HUES64 (cell line): ENCODE results near the gene GSN.
A peak's percentile ranks its signal among the peaks of the same experiment; 100 is the strongest.

Experiments used
- H3K27ac ChIP-seq: 2 replicates; pipeline ENCODE4 v1.7.0; 2013; ENCODE audit warnings: low read depth, low read length, inconsistent platforms
- H3K27me3 ChIP-seq: 2 replicates; pipeline ENCODE4 v1.6.1; 2013; ENCODE audit warnings: mild to moderate bottlenecking, low read length; ENCODE audit not compliant: insufficient read depth
- H3K36me3 ChIP-seq: 2 replicates; pipeline ENCODE4 v1.6.1; 2013; ENCODE audit warnings: mild to moderate bottlenecking, low read length; ENCODE audit not compliant: insufficient read depth
- H3K4me1 ChIP-seq: 2 replicates; pipeline ENCODE4 v1.6.1; 2013; ENCODE audit warnings: mild to moderate bottlenecking, low read length, moderate library complexity; ENCODE audit not compliant: insufficient read depth
- H3K4me3 ChIP-seq: 2 replicates; pipeline ENCODE4 v1.5.1; 2013; ENCODE audit warnings: mild to moderate bottlenecking, low read length, moderate library complexity
- H3K9ac ChIP-seq: 2 replicates; pipeline ENCODE4 v1.6.1; 2013; ENCODE audit warnings: mild to moderate bottlenecking, low read depth, low read length
- H3K9me3 ChIP-seq: 2 replicates; pipeline ENCODE4 v1.6.1; 2013; ENCODE audit warnings: low read depth, low read length; ENCODE audit not compliant: insufficient read depth
- WGBS: fragments of 150-250, 120-280 bp; methylation state at CpG from one replicate; pipeline ENCODE4 v1.1.7; 2013; ENCODE audit warnings: missing lambda C conversion rate; 5-methylcytosine and 5-hydroxymethylcytosine counted together

GSN gene

DNA sequence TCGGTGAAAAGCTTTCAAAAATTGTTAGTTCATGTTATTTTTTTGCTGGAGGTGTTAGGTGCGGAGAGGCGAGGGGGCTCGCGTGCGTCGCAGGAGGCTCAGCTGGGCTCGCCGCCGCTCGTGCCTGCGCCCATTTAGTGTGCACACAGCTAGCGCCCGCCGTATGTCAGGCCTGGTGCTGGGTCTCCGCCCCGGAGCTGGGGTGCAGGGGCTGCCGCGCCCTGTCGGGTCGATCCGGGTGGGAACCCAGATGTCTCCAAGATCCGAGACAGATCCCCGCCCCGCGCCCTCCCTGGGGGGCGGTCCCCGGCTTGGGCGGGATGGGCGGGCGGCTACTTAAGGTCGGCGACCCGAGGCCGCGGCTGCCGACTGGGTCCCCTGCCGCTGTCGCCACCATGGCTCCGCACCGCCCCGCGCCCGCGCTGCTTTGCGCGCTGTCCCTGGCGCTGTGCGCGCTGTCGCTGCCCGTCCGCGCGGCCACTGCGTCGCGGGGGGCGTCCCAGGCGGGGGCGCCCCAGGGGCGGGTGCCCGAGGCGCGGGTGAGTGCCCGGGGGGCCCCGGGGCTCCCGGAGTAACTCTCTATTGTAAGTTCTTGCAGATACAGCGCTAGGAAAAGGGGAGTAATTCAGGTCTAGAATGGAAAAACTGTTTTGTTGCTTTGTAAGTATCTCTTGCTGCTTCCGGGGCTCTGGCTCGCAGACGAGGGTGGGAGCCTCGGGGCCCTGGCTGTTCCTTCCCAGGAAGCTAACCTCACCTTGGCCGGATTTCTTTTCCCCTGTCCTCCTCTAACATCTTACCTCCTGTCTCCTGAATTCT is 31.7 kb downstream of the GSN start:
- WGBS, result 2% methylated on average over 74 of the region's 74 CpGs
- H3K9ac ChIP-seq, result no peak overlapping the region
- H3K4me3 ChIP-seq, result peak overlapping the region; percentile 55
- H3K9me3 ChIP-seq, result no peaks in the 10 kb centered on the region
- H3K36me3 ChIP-seq, result peaks cover 4% of the 10 kb centered on the region; the same call in 1 of the 2 replicates
- peaks cover 45% of the 10 kb centered on the region for H3K27me3 ChIP-seq
- peaks cover 13% of the 10 kb centered on the region for H3K4me1 ChIP-seq
- H3K27ac ChIP-seq, result no peak overlapping the region

DNA sequence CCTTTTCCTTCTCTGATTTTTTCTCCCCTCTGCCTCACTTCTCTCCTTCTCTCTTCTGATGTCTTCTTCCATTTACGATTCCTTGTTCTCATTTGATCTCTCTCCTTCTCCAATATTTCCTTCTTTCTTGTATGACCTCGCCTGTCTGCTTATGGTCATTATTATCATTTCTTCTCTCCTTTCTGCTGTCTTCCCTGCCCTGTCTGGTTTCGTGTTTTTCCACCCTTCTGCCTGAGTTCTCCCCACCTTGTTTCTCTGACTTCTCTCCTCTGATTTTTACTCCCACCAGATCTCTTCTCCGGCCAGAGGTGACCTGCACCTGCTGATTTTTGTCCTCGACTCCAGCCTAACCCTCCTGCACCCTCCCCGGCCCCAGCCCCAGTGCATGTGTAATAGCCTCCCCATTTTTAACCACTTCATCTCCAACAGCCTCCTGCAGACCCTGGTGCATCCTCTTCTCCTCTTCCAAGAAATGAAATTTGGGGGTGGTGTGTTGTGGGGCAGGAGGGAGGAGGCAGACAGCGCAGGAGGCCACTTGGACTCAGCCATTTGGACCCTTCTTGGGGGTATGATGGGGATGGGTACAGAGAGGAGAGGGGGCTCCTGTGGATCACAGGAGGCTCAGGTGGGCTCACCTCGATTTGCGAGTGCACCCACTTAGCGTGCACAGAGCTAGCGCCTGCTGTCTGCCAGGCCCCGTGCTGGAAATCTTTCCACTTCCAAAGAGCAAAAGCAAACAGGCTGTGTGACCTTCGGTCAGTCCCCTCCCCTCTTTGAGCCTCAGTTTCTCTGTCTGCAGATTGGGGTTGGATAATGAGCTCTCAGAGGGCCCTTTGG is 32.5 kb downstream of the GSN start:
- WGBS, result 75% methylated on average over 13 of the region's 13 CpGs
- H3K27ac ChIP-seq, result no peak overlapping the region
- peak overlapping the region; percentile 55 for H3K4me3 ChIP-seq
- peaks cover 13% of the 10 kb centered on the region for H3K4me1 ChIP-seq
- H3K36me3 ChIP-seq, result peaks cover 4% of the 10 kb centered on the region; the same call in 1 of the 2 replicates
- no peak overlapping the region for H3K9ac ChIP-seq
- no peaks in the 10 kb centered on the region for H3K9me3 ChIP-seq
- H3K27me3 ChIP-seq, result peaks cover 42% of the 10 kb centered on the region

DNA sequence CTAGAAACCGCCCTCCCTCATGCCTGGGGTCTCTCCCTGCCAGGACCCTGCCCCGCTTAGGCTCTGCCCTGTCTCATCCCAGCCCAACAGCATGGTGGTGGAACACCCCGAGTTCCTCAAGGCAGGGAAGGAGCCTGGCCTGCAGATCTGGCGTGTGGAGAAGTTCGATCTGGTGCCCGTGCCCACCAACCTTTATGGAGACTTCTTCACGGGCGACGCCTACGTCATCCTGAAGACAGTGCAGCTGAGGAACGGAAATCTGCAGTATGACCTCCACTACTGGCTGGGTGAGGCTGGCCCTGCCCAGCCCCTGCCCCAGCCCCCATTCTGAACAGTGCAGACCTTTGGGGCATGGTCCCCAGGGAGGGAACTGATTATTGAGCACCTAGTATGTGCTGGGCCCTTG is 33.9 kb downstream of the GSN start:
- Histone ChIP-seq H3K4me1 (peaks cover 19% of the 10 kb centered on the region), H3K27me3 (peaks cover 42% of the 10 kb centered on the region), H3K9me3 (no peaks in the 10 kb centered on the region), H3K4me3 (no peak overlapping the region), H3K27ac (no peak overlapping the region), H3K9ac (no peak overlapping the region), H3K36me3 (peaks cover 4% of the 10 kb centered on the region; the same call in 1 of the 2 replicates)
- 95% methylated on average over 11 of the region's 11 CpGs for whole genome bisulfite sequencing

DNA sequence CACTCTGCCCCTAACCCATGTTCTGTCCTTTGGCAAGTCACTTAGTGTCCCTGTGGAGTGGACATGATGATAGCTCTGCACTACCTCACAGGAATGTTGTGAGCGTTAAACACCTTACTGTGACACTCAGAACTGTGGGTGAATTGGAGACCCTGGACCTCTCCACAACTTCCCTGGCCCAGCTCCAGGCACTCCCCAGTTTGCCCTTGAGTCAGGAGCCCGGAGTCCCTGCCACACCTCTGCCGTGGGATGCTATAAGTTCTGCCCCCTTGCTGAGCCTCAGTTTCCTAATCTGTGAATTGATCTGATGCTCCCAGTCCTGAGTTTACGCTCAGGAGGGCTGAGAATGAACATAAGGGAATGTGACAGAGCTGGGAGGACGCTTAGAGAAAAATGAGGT is 34.4 kb downstream of the GSN start:
- peaks cover 19% of the 10 kb centered on the region for H3K4me1 ChIP-seq
- H3K27ac ChIP-seq, result no peak overlapping the region
- WGBS, result 94% methylated on average over 5 of the region's 5 CpGs
- no peak overlapping the region for H3K4me3 ChIP-seq
- no peak overlapping the region for H3K9ac ChIP-seq
- no peaks in the 10 kb centered on the region for H3K9me3 ChIP-seq
- peaks cover 4% of the 10 kb centered on the region; the same call in 1 of the 2 replicates for H3K36me3 ChIP-seq
- peaks cover 42% of the 10 kb centered on the region for H3K27me3 ChIP-seq

DNA sequence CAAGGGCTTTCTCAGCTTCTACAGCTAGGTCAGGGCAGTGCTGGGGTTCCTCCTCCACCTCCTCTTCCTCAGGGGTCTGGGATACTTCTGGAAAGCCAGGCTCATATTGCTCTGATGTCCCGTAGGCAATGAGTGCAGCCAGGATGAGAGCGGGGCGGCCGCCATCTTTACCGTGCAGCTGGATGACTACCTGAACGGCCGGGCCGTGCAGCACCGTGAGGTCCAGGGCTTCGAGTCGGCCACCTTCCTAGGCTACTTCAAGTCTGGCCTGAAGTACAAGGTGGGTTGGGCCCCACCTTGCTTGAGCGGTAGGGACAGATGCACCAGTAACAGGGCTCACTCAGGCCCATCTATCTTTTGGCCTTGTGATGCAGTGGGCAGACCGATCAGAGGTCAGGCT is 34.8 kb downstream of the GSN start:
- no peak overlapping the region for H3K4me3 ChIP-seq
- 96% methylated on average over 13 of the region's 13 CpGs for WGBS
- peaks cover 19% of the 10 kb centered on the region for H3K4me1 ChIP-seq
- no peak overlapping the region for H3K9ac ChIP-seq
- peaks cover 39% of the 10 kb centered on the region for H3K27me3 ChIP-seq
- H3K27ac ChIP-seq, result no peak overlapping the region
- no peaks in the 10 kb centered on the region for H3K9me3 ChIP-seq
- peaks cover 4% of the 10 kb centered on the region; the same call in 1 of the 2 replicates for H3K36me3 ChIP-seq

DNA sequence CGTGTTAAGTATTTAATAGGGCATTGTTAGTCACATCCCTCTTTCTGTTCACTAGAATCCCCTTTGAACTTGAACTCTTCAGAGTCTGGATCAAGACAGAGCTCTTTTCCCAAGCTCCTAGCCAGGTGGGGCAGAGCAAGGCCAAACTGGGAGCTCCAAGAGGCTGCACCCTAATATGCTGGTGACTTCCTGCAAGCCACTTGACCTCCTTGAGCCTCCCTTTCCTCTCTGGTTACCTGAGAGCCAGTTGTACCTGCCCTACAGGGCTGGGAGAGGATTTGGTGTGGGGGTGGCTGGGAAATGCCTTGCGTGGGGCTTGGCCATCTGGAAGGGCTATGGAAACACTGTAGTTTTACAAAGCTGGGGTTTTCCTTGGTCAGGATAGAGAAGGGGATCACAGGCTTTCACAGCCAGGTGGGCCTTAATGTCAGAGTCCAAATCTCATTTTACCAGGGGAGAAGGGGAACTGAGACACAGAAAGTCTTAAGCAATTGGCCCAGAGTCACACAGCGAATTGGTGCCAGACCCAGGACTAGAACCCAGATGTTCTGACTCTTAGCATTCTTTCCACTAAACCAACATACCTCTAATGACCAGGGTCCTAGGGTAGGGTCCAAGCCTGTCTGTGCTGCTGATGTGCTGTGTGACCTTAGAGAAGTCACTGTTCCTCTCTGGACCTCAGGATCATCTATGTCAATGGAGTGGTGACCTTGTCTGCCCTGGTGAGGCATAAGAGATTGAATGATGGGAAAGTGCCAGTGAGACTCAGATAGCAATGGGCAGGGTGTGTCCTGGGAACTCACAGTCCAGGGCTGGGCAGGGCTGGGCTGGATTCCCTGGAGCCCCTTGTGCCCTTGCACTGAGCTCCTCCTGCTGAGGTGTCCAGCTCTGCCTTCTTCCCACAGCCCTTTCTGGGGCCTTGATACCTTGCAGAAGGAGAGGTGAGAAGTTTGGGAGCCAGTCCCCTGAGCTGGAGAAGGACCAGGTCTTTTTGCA is 35.8 kb downstream of the GSN start:
- 85% methylated on average over 3 of the region's 3 CpGs for WGBS
- H3K4me3 ChIP-seq, result no peak overlapping the region
- peaks cover 4% of the 10 kb centered on the region; the same call in 1 of the 2 replicates for H3K36me3 ChIP-seq
- H3K27ac ChIP-seq, result no peak overlapping the region
- peaks cover 34% of the 10 kb centered on the region for H3K27me3 ChIP-seq
- no peak overlapping the region for H3K9ac ChIP-seq
- peaks cover 13% of the 10 kb centered on the region; the same call in 1 of the 2 replicates for H3K4me1 ChIP-seq
- no peaks in the 10 kb centered on the region for H3K9me3 ChIP-seq

DNA sequence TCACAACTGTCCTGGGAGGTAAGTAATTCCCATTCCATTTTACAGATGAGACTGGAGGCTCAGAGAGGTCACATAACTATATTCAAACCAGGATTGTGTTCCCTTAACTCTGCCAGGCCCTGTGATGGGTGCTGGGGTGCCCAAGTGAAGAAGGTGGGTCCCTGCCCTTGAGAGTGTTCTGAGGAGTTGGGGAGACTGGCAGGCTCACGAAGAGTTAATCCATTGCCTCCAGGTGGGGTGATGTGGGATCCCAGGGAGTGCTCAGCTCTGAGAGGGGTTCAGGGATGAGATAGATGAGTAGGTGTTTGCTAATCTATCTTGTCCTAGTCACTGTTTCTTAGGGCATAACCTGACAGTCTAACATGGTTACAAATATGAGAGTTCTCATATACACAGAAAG is 36.7 kb downstream of the GSN start:
- 87% methylated on average over 1 of the region's 1 CpG for WGBS
- H3K9me3 ChIP-seq, result no peaks in the 10 kb centered on the region
- peaks cover 29% of the 10 kb centered on the region for H3K27me3 ChIP-seq
- no peak overlapping the region for H3K4me3 ChIP-seq
- peaks cover 4% of the 10 kb centered on the region; the same call in 1 of the 2 replicates for H3K36me3 ChIP-seq
- peaks cover 10% of the 10 kb centered on the region; the same call in 1 of the 2 replicates for H3K4me1 ChIP-seq
- H3K27ac ChIP-seq, result no peak overlapping the region
- H3K9ac ChIP-seq, result no peak overlapping the region

DNA sequence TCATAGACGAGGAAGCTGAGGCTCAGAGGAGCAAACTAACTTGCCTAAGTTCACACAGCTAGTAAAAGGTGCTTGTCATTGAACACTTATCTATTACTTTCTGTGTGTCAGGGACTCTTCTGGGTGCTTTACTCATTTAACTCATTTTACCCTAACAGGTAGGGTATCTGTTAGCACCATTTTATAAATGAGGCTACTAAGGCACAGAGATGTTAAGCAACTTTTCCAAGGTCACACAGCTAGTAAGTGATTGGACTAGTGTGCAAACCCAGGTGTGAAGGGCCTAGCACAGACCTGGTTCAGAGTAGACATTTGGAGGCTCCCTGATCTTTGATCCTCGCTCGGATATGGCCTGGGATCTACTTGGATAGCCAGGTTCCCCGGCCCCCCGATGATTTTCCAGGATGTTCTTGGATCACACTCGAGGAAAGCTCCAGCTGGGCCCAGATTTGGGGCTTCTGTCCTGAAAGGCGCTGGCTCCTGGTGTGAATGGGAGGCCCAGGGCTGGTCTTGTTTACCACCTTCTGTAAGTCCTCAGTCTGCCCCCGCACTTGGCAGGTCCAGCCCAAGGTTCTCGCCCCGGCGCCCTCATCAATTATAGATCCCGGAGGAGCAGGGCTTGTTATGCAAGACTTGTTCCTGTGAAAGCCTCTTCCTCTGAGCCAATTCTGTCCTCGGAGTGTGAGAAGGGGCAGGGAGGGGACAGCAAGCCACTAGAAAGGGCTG is 37.5 kb downstream of the GSN start:
- Histone ChIP-seq H3K27me3 (peaks cover 22% of the 10 kb centered on the region), H3K36me3 (peaks cover 4% of the 10 kb centered on the region; the same call in 1 of the 2 replicates), H3K4me3 (no peak overlapping the region), H3K9me3 (no peaks in the 10 kb centered on the region), H3K9ac (no peak overlapping the region), H3K4me1 (peaks cover 6% of the 10 kb centered on the region; the same call in 1 of the 2 replicates), H3K27ac (no peak overlapping the region)
- WGBS, result 84% methylated on average over 13 of the region's 13 CpGs

DNA sequence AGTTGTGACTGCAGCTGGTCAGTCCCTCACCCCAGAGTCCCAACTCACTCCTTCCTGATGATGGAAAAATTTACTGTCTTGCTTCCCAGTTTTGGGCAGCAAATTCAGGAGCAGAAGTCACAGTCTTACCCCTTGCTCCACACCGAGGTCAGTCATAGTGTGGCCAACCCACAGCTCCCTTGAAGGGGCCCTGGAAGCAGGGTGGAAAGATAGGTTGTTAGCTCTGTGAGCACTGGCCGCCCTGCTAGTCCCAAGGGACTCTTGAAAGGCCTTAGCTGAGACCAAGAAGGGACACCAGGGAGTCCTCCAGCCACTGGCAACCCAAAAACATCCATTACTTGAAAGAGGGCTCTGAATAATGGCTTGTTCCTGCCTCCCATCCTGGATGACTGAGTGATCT is 40.0 kb downstream of the GSN start:
- Histone ChIP-seq H3K4me1 (peaks cover 6% of the 10 kb centered on the region; the same call in 1 of the 2 replicates), H3K36me3 (peaks cover 10% of the 10 kb centered on the region; the same call in 1 of the 2 replicates), H3K27ac (no peak overlapping the region), H3K9me3 (no peaks in the 10 kb centered on the region), H3K4me3 (no peak overlapping the region), H3K27me3 (no peaks in the 10 kb centered on the region), H3K9ac (no peak overlapping the region)
- 89% methylated on average over 2 of the region's 2 CpGs for WGBS

DNA sequence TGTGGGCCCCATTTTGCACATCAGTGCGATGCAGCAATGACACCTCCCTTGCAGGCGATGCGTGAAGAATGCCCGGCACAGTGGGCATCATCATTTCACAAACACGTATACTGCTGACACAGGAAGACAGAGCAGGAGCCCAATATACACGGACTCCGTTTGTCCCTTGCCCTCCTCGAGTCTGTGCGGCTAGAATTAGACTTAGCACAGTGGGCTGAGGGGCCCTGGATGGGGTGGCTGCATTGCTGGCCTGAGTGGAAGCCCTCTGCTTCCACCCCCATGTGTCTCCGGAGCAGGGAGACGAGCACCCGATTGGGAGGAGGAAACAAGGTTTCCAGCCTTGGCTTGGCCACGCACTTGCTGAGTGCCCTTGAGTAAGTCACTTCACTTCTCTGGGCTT is 40.8 kb downstream of the GSN start:
- Histone ChIP-seq H3K4me3 (no peak overlapping the region), H3K36me3 (peaks cover 11% of the 10 kb centered on the region; the same call in 1 of the 2 replicates), H3K27me3 (no peaks in the 10 kb centered on the region), H3K4me1 (peaks cover 6% of the 10 kb centered on the region; the same call in 1 of the 2 replicates), H3K9ac (no peak overlapping the region), H3K27ac (no peak overlapping the region), H3K9me3 (no peaks in the 10 kb centered on the region)
- WGBS, result 94% methylated on average over 13 of the region's 13 CpGs
